ENCODE results near the gene MORF4L2. TPM values are rescaled to one million over a fixed set of nuclear protein-coding genes. Genes with fewer than 3 reads are reported as not detected.

Gene MORF4L2
- total RNA-seq, 1 donor from 2014 or later = 229 TPM

DNA sequence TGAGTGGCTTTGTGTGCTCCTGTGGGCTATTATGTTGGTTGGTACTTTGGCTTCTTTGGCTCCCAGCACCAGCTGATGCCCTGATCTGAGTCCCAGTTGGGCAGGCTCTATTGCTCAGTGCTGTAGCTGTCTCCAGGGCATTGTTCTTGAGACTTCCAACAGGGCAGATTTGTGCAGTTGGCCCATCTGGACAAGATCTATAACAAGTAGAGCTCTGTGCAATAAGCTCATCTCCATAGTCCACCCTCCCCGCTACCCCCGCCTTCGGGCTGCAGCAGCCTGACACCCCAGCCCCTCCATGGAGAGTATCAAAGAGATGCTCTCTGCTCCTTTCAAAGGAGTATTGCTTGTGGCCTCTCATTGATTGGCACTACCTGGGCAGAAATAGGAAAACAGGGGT, 18.4 kb upstream of the MORF4L2 start:
- intact Hi-C loops (cut with micrococcal nuclease) = no loop called here
- H3K4me3 Mint-ChIP-seq = no peak overlapping the region
- no peaks in the 10 kb centered on the region for H3K36me3 Mint-ChIP-seq (ENCODE audit: low read depth)
- no peak overlapping the region for H3K27ac Mint-ChIP-seq
- DNase-seq (ENCODE audit: low spot score) = no peak
- H3K27me3 Mint-ChIP-seq (ENCODE audit: insufficient read depth) = peaks cover 7% of the 10 kb centered on the region
- H3K9me3 Mint-ChIP-seq = no peaks in the 10 kb centered on the region
- no peaks in the 10 kb centered on the region for H3K4me1 Mint-ChIP-seq (ENCODE audit: low read depth)

DNA sequence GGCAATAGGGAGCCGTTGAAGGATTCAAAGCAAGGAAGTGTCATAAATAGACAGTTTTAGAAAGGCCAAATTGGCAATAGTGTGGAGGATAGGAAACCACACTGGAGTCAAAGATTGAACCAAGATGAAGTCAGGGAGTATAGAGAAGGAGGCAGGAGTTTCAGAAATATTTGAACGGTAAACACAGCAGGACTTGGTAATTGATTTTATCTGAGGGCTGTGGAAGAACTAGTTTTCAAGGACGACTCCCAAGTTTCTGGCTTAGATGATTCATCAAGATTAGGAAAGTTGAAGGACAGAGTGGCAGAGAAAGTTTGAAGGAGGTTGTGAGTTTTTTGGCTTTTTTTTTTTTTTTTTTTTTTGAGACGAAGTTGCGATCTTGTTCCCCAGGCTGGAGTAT, 12.7 kb upstream of the MORF4L2 start:
- Mint-ChIP-seq H3K4me1 (ENCODE audit: low read depth) (no peaks in the 10 kb centered on the region), H3K9me3 (no peaks in the 10 kb centered on the region), H3K4me3 (no peak overlapping the region), H3K36me3 (ENCODE audit: low read depth) (no peaks in the 10 kb centered on the region), H3K27ac (no peak overlapping the region), H3K27me3 (ENCODE audit: insufficient read depth) (no peaks in the 10 kb centered on the region)
- no peak for DNase-seq (ENCODE audit: low spot score)
- intact Hi-C loops (cut with micrococcal nuclease) = no loop called here

DNA sequence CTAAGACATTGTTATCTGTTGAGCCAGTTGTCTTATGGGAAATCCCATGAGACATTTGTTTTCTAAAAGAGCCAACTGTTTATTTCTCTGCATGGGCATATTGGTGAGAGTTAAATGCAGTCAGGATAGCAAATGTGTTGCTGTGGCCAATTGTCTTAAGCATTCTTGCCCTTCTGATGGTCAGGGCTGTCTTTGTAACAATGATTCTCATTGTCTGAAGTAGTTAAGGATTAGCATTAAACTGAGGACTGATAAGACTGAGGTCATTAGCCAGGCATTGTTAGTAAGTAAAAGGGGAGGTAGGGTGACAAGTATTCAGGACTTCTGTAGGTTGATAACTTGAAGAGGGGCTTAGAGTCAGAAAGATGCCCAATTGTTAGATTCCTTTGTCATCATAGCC, 11.2 kb upstream of the MORF4L2 start:
- no peak for DNase-seq (ENCODE audit: low spot score)
- Mint-ChIP-seq H3K4me3 (no peak overlapping the region), H3K27me3 (ENCODE audit: insufficient read depth) (no peaks in the 10 kb centered on the region), H3K9me3 (no peaks in the 10 kb centered on the region), H3K36me3 (ENCODE audit: low read depth) (no peaks in the 10 kb centered on the region), H3K4me1 (ENCODE audit: low read depth) (no peaks in the 10 kb centered on the region), H3K27ac (no peak overlapping the region)
- intact Hi-C loops (cut with micrococcal nuclease) = no loop called here

DNA sequence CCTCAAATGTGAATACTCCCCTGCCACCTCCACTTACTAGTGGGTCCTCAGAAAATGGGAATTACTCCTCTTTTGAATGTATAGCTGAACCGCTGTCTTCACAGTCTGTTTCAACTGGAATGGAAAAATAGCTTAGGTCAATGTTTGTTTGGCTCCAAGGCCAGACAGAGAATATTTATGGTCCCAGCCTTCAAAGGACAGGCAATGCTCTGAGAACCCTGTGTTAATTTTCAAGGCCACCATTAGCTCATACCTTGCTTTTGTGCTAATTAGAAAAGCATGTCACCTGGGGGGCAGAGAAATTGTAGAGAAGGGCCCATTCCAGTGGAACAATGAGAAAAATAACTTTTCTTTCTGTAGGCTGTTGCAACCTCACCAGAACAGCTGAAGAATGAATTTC, 4.6 kb upstream of the MORF4L2 start:
- no peaks in the 10 kb centered on the region for H3K27me3 Mint-ChIP-seq (ENCODE audit: insufficient read depth)

DNA sequence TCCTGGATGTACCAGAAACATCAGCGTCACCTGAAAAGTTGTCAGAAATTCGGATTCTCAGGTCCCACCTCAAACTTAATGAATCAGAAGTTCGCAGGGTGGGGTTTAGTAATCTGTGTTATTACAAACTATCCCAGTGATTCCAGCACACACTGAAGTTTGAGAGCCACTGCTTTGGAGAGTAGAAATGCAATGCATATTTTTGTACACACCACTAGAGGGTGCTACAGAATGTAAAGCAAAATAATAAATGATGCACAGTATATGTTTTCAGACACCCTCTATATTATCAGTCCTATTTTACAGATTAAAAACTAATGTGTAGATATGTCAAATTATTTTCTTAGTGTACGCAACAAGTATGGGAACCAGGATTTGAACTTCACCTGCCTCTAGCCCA, 2.4 kb upstream of the MORF4L2 start:
- intact Hi-C loops (cut with micrococcal nuclease) = loop anchor here (1.0 kb wide), 2 partner anchors 128 to 156 kb away; no protein-coding TSS in a partner anchor
- no peak for DNase-seq (ENCODE audit: low spot score)
- peak overlapping the region; percentile 33 for H3K4me3 Mint-ChIP-seq
- H3K36me3 Mint-ChIP-seq (ENCODE audit: low read depth) = peaks cover 9% of the 10 kb centered on the region
- H3K27me3 Mint-ChIP-seq (ENCODE audit: insufficient read depth) = no peaks in the 10 kb centered on the region
- no peak overlapping the region for H3K27ac Mint-ChIP-seq
- no peaks in the 10 kb centered on the region for H3K9me3 Mint-ChIP-seq
- peaks cover 7% of the 10 kb centered on the region for H3K4me1 Mint-ChIP-seq (ENCODE audit: low read depth)

More for the DNA sequence above, 4.6 kb upstream of the MORF4L2 start:
- Mint-ChIP-seq H3K27ac (no peak overlapping the region), H3K9me3 (no peaks in the 10 kb centered on the region), H3K4me3 (no peak overlapping the region), H3K4me1 (ENCODE audit: low read depth) (no peaks in the 10 kb centered on the region), H3K36me3 (ENCODE audit: low read depth) (no peaks in the 10 kb centered on the region)
- intact Hi-C loops (cut with micrococcal nuclease) = no loop called here
- DNase-seq (ENCODE audit: low spot score) = no peak

DNA sequence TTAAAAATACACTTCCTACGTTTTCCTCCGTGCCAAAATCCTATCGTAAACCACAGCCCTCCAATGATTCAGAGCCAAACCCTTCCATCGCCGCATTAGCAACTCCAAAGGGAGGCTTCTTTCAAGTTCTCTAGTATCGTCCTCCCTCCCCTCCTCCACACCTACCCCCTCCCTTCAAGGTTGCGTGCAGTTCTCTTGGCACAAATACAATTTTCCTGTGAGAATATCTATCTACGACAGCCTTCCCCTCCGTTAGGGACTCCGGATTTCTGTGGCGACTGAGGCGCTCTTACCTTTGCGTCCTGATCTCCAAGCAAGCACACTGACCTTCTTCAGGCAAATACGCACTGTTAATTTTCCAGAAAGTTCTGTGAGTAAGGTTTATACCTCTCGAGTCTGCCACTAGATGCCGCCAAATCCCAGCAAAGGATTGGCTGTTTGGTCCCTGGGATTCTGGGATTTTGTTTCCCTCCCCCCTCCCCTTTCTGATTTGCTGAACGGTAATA, 1.2 kb upstream of the MORF4L2 start:
- peak; percentile 25 for DNase-seq (ENCODE audit: low spot score)
- no peaks in the 10 kb centered on the region for H3K9me3 Mint-ChIP-seq
- H3K27me3 Mint-ChIP-seq (ENCODE audit: insufficient read depth) = no peaks in the 10 kb centered on the region
- H3K36me3 Mint-ChIP-seq (ENCODE audit: low read depth) = peaks cover 14% of the 10 kb centered on the region
- intact Hi-C loops (cut with micrococcal nuclease) = loop anchor here (1.0 to 2.0 kb wide), 3 partner anchors 119 to 133 kb away; no protein-coding TSS in a partner anchor
- no peak overlapping the region for H3K27ac Mint-ChIP-seq
- H3K4me1 Mint-ChIP-seq (ENCODE audit: low read depth) = peaks cover 11% of the 10 kb centered on the region
- H3K4me3 Mint-ChIP-seq = no peak overlapping the region

DNA sequence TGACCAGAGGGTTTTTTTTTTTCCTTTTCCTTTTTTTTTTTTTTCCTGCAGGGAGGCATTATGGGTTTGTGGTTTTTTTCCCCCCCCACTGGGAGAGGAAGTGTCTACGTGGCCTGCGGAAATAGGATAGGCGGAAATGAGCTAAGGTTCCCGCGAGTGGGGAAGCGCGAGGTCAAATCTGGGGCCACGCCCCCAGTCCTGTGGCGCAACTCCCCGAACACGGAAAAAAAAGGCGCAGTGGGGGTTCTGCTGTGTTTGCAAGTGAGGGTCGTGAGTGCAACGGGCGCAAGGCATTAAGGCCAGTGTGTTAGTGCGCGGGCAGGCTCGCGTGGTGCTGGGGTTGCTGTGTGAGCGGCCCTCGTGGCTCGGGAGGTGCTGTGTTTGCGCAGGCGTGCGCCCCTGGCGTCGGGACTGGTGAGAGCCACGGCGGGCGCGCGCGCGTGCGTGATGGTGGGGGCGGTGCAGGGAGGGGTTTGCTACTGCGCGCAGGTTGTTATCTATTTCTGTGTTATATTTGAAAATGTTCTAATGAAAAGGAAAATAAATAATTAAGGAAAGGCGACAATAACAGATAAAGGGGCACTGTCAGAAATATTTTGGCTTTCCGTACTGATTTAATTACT, 685 bp upstream of the MORF4L2 start:
- Mint-ChIP-seq H3K9me3 (no peaks in the 10 kb centered on the region), H3K4me3 (no peak overlapping the region), H3K27ac (no peak overlapping the region), H3K4me1 (ENCODE audit: low read depth) (peaks cover 11% of the 10 kb centered on the region), H3K36me3 (ENCODE audit: low read depth) (peaks cover 14% of the 10 kb centered on the region), H3K27me3 (ENCODE audit: insufficient read depth) (no peaks in the 10 kb centered on the region)
- intact Hi-C loops (cut with micrococcal nuclease) = loop anchor here (1.0 to 2.0 kb wide), 2 partner anchors 120 to 133 kb away; no protein-coding TSS in a partner anchor
- peak; percentile 79 for DNase-seq (ENCODE audit: low spot score)

DNA sequence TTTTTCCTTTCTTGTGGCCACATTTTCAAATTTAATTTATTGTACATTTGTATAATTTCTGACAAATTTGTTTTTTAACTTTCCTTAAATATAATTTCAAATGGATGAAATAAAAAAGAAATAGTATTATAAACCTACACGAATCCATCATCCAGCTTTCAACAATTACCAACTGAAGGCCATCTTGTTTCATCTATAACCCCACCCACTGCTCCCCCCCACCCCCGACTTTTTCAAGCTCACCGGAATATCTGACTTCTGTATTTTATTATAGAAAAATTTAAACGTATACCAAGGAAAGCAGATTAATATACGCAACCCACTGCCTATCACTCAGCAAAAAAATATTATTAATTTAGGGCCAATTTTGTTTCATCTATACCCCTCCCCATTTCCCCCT, 1.1 kb downstream of the MORF4L2 start:
- peak overlapping the region; percentile 90 for H3K4me3 Mint-ChIP-seq
- intact Hi-C loops (cut with micrococcal nuclease) = no loop called here
- peaks cover 11% of the 10 kb centered on the region for H3K4me1 Mint-ChIP-seq (ENCODE audit: low read depth)
- DNase-seq (ENCODE audit: low spot score) = no peak
- no peaks in the 10 kb centered on the region for H3K27me3 Mint-ChIP-seq (ENCODE audit: insufficient read depth)
- peak overlapping the region; percentile 90 for H3K27ac Mint-ChIP-seq
- H3K36me3 Mint-ChIP-seq (ENCODE audit: low read depth) = peaks cover 14% of the 10 kb centered on the region
- no peaks in the 10 kb centered on the region for H3K9me3 Mint-ChIP-seq

DNA sequence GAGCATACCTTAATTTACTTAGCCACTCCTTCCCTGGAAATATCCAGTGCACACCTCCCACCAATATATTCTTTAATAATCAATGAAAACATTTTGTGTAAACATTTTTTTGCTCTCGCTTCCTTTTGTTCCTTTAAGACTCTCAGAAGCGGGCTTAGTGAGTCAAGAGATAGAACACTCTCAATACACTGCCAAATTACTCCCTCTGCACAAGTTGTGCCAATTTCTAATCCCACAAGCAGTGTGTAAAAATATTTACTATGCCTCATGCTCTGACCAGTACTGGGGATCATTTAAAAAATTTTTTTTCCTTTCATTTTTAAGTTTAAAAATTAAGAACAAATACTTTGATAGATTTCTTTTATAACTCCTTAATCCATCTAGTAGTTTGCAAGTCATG, 5.1 kb downstream of the MORF4L2 start:
- intact Hi-C loops (cut with micrococcal nuclease) = loop anchor here (5.0 kb wide), 2 partner anchors 54 to 486 kb away; partner anchors contain the start of genes FAM199X and TCEAL1
- Mint-ChIP-seq H3K4me3 (no peak overlapping the region), H3K27ac (no peak overlapping the region), H3K4me1 (ENCODE audit: low read depth) (peaks cover 11% of the 10 kb centered on the region), H3K27me3 (ENCODE audit: insufficient read depth) (no peaks in the 10 kb centered on the region), H3K9me3 (no peaks in the 10 kb centered on the region), H3K36me3 (ENCODE audit: low read depth) (peaks cover 30% of the 10 kb centered on the region)
- no peak for DNase-seq (ENCODE audit: low spot score)

DNA sequence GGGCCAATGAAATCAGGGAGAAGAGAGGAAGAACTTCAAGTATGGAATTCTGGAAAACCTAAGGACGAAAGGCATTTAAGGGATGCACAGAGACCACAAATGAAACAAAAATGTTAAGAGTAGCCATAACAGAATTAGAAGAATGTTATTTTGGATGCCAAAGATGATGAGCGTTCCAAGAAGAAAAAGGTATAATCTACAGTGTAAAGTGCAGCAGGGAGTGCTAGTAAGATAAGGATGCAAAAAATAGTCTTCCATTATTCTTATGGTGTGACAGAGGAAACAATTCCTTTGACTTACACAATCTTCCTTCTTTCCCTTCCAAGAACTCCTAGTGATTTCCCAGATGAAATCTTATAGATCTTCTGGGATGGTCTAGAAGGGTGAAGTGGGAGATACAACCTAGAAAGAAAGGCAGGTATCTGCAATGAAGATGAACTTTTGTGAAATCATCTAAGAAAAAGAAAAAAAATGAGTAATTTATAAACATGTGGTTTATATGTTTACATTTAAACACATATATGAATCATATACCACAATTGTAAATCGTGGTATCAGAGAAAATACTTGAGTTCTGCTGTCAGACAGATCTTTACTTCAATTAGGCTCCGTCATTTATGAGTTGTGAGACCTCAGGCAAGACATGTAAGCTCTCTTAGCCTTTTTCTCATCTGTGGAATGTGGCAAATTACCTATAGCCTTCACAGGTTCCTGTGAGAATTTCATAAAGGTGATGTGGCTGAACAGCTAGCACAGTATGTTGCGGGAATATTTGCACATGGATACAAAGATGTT, 8.1 kb downstream of the MORF4L2 start:
- intact Hi-C loops (cut with micrococcal nuclease) = no loop called here
- H3K27ac Mint-ChIP-seq = no peak overlapping the region

DNA sequence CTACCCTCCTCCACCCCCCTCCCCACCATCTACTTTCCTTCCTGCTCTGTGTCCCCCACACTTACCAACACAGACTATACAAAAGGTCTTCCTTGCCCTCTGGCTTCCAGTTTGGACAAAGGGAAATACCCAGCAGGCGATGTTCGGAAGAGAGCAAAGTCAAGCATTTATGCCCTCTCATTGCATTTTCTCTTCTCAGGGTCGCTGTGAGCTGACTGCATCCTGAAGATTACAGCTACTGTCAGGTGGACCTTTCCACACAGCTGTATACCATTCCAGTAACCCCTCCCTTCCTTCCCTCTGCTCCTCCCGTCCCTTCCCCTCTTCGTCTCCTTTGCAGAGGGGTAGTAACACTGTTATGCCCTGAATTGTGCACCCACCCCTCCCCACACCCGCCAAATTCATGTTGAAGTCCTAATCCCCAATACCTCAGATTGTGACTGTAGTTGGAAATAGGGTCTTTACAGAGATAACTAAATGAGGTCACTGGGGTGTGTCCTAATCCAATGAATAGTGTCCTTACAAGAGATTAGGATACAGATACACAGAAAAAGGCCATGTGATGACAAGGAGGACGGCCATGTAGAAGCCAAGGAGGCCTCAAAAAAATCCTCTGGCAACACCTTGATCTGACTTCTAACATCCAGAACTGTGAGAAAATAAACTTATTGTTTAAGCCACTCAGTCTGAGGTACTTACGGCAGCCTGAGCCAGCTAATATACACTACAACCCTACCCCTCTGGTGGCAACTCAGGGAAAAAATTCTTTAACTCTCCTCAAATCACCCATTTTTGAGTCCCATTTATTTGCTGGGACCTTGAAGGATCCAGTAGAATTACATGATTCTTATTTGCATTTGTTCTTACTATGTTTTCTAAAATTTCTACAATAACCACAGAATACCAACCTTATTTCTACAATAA, 11.7 kb downstream of the MORF4L2 start:
- Mint-ChIP-seq H3K27me3 (ENCODE audit: insufficient read depth) (no peaks in the 10 kb centered on the region), H3K36me3 (ENCODE audit: low read depth) (peaks cover 16% of the 10 kb centered on the region), H3K27ac (no peak overlapping the region), H3K4me1 (ENCODE audit: low read depth) (no peaks in the 10 kb centered on the region), H3K4me3 (no peak overlapping the region), H3K9me3 (no peaks in the 10 kb centered on the region)
- intact Hi-C loops (cut with micrococcal nuclease) = no loop called here
- DNase-seq (ENCODE audit: low spot score) = no peak

More for the DNA sequence above, 8.1 kb downstream of the MORF4L2 start:
- Mint-ChIP-seq H3K9me3 (no peaks in the 10 kb centered on the region), H3K4me3 (no peak overlapping the region), H3K36me3 (ENCODE audit: low read depth) (peaks cover 16% of the 10 kb centered on the region), H3K27me3 (ENCODE audit: insufficient read depth) (no peaks in the 10 kb centered on the region), H3K4me1 (ENCODE audit: low read depth) (no peaks in the 10 kb centered on the region)
- DNase-seq (ENCODE audit: low spot score) = no peak

DNA sequence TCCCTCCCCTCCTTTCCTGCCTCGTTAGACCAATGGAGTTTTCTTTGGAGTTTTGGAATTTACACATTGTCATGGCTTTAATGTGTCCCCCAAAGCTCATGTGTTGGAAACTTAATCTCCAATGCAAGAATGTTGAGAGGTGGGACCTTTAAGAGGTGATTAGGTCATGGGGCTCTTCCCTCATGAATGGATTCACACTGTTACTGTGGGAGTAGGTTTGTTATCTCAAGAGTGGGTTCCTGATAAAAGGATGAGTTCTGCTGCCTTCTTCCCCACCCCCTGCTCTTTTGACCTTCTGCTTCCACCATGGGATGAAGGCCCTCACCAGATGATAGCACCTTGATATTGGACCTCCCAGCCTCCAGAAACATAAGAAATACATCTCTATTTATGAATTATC, 16.8 kb downstream of the MORF4L2 start:
- Mint-ChIP-seq H3K4me1 (ENCODE audit: low read depth) (no peaks in the 10 kb centered on the region), H3K4me3 (no peak overlapping the region), H3K9me3 (no peaks in the 10 kb centered on the region), H3K27me3 (ENCODE audit: insufficient read depth) (peaks cover 3% of the 10 kb centered on the region), H3K27ac (no peak overlapping the region), H3K36me3 (ENCODE audit: low read depth) (no peaks in the 10 kb centered on the region)
- intact Hi-C loops (cut with micrococcal nuclease) = no loop called here
- DNase-seq (ENCODE audit: low spot score) = no peak

Data from activated T-helper 1 cell treated with anti-CD3 and anti-CD28 coated beads, Interleukin-12 subunit alpha, Interleukin-12 subunit beta, Interleukin-2, Interleukin-4 antibody, amounts not matched to agents 30 ng/mL and 10 ng/mL and 1 ng/mL, durations not matched to agents 14 hours and 24 hours and 36 hours (primary cell).